ENCODE measurements around the gene SVIL.

DNA sequence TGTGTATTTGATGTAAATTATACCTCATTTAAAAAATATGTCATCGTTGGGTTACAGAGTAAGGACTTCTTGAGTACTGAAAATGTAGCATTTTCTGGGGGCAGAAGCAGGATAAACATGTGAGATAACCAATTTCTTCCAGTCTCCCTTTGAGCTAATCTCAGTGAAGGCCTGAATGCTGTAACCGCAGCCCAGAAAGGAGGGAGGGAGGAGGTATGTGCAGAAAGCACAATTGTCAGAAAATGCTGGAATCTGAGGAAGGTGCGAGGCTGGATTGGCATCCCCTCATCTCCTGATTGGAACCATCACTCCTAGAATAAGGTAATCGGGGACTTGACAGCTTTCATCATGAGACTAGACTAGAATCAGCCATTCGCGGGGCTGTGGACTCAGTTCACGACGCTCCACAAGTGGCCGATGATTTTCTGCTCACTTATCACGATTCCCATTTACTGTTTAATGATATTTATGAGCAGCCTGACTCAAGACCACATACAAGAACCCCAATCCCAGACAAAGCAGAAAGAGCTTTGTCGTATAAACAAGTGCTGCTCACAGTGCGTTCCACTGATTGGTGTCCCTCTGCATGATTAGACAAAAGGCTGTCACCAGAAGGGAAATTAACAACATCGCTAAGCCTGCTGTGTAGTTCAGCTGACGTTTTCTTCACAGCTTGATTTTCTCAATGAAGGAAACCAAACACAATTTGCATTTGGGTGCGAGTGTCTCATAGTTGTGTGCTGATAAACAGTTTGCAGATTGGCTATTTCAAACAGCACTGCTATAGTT lies 93.2 kb downstream of the SVIL start:
- TF ChIP-seq CTCF (IDR thresholded peaks at IDR 0.05) (no peak), POLR2A (IDR thresholded peaks at IDR 0.05) (no peak)

Measured in Peyer's patch (tissue), 4 donors.